Psoas muscle (tissue), 8 donors: ENCODE data around the gene LTA4H. TPM values are rescaled to one million over a fixed set of nuclear protein-coding genes. Genes with fewer than 3 reads are reported as not detected.
"Not testable (repeated sequence)": the region's sequence is repeated elsewhere in the genome, so short reads cannot be mapped to it uniquely, and the experiment has no call there.

Experiments used
- ATAC-seq, 4 donors: fragments of 200-7000 bp; cut with Tn5 transposase; one replicate each; pipeline ENCODE4 v1.9.1; 2020; ENCODE audit warnings: moderate library complexity in 3 of 4, mild to moderate bottlenecking in 2 of 4
- DNase-seq, 2 donors: peaks; one replicate each; pipeline ENCODE4 v3.0.0-alpha.2; 2020
- H3K27ac ChIP-seq: fragments of 200-600 bp; one replicate; pipeline ENCODE4 v1.8.0; 2022
- H3K27me3 ChIP-seq, 3 donors: fragments of 200-600 bp in 1 of 3; one replicate each; pipeline versions ENCODE4 v1.6.1 to v1.8.0; 2013 to 2022; ENCODE audit warnings: low read length in 2 of 3, mild to moderate bottlenecking in 2 of 3, moderate library complexity in 1 of 3; ENCODE audit not compliant: insufficient read depth in 3 of 3
- H3K36me3 ChIP-seq, 2 donors: fragments of 200-600 bp in 1 of 2; one replicate each; pipeline versions ENCODE4 v1.6.1 to v1.8.0; 2013 to 2022; ENCODE audit warnings: low read depth in 1 of 2, mild to moderate bottlenecking in 1 of 2, moderate library complexity in 1 of 2; ENCODE audit not compliant: insufficient read depth in 1 of 2
- H3K4me1 ChIP-seq: fragments of 200-600 bp; one replicate; pipeline ENCODE4 v1.8.0; 2022
- H3K4me3 ChIP-seq: fragments of 200-600 bp; one replicate; pipeline ENCODE4 v1.8.0; 2022; ENCODE audit warnings: mild to moderate bottlenecking
- H3K9me3 ChIP-seq: fragments of 200-600 bp; one replicate; pipeline ENCODE4 v1.8.0; 2022
- WGBS, 3 donors: extraction: QIAGEN DNeasy Blood & Tissue Kit; methylation state at CpG; one replicate each; pipeline versions ENCODE4 v1.1.6 to v1.1.7; 2013; 5-methylcytosine and 5-hydroxymethylcytosine counted together
- intact Hi-C, 2 donors: fragments of 100-400 bp; cut with DNase I; formaldehyde crosslinking; loops; one replicate each; pipeline versions ENCODE4 v1.11.0 to v1.14.2; 2022
- polyA plus RNA-seq, 3 donors: library from polyadenylated mRNA; stranded (reverse); fragments of 200-250 nt; gene quantifications; one replicate each; pipeline ENCODE4 v1.2.3, GENCODE V29; 2013
- total RNA-seq, 4 donors: library from RNA; stranded (reverse); fragmentation: NEBNext Ultra II Directional in 2 of 4; extraction: Animal tissue kit (Norgen Biotek cat#: 25700) in 2 of 4; gene quantifications; one replicate each; pipeline versions ENCODE4 v1.2.1 to v1.2.4, GENCODE V29; 2021 to 2023
- TF ChIP-seq, protein P1 (sequence below): fragments of 200-600 bp; IDR thresholded peaks from one replicate; pipeline ENCODE4 v1.8.0; 2022; ENCODE audit warnings: antibody characterized with exemption
- donor health status: healthy with polysubstance abuse.
- donor health status: DM: no; HTN: no; CAD: no; lungs with moderate emphysema.
- donor health status: Bipolar disorder and iron deficiency.
- donor health status: healthy.
- donor health status: DM: yes; HTN: yes; CAD: no.
- donor health status: DM: no; HTN: no; CAD: no.
- donor health status: DM: no; HTN: no; CAD: no.
- donor health status: DM: yes; HTN: yes; CAD: no.

LTA4H gene
- total and polyA plus RNA-seq, 7 donors = 18.6 to 51.2 (median 31.3) TPM

DNA sequence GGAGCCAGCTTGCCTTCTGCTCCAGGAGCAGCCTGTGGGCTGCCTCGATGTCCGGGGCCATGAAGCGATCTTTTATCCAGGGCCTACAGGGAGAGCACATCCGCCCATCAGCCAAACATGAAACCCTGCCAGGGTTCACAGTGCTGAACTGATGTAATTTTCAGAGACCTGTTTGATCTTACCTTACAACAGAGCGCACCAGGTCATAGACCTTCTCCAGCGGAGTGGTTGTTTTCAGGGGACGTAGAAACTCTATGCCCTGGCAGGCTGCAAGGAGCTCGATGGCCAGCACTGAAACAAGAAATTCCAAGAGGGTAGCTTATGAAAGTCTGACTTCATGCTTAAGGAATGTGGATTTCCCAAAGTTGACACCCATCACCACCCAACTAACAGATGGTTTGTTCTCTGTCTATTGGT, 59.0 kb downstream of the LTA4H start:
- 82 to 86% (median 84%) methylated on average over 8 of the region's 8 CpGs for WGBS, 3 donors
- intact Hi-C loops = no loop called here
- Histone ChIP-seq H3K36me3 (no peaks in the 10 kb centered on the region), H3K4me1 (no peaks in the 10 kb centered on the region), H3K4me3 (no peak overlapping the region), H3K9me3 (no peaks in the 10 kb centered on the region), H3K27me3 (no peaks in the 10 kb centered on the region), H3K27ac (no peak overlapping the region)
- ATAC-seq (no peak), DNase-seq (no peak)
- TF ChIP-seq, protein P1, sequence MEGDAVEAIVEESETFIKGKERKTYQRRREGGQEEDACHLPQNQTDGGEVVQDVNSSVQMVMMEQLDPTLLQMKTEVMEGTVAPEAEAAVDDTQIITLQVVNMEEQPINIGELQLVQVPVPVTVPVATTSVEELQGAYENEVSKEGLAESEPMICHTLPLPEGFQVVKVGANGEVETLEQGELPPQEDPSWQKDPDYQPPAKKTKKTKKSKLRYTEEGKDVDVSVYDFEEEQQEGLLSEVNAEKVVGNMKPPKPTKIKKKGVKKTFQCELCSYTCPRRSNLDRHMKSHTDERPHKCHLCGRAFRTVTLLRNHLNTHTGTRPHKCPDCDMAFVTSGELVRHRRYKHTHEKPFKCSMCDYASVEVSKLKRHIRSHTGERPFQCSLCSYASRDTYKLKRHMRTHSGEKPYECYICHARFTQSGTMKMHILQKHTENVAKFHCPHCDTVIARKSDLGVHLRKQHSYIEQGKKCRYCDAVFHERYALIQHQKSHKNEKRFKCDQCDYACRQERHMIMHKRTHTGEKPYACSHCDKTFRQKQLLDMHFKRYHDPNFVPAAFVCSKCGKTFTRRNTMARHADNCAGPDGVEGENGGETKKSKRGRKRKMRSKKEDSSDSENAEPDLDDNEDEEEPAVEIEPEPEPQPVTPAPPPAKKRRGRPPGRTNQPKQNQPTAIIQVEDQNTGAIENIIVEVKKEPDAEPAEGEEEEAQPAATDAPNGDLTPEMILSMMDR = no peak

DNA sequence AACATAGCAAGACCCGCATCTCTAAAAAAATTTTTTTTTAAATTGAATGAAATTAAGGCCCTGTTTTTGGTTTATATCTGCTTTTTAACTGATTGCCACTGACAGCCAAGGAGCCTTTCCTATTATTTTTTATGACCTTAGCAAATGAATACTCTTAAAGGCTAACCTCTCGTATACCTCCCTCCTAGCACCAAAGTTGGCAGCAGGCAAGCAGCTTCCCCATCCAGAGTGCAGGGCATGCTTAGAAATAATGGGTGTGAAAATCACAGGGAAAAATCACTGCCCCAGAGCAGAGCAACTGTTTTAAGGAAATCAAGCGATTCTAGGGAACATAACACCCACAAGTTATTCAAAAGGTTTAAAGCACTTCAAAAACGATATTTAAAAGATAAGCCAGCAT, 59.9 kb downstream of the LTA4H start:
- WGBS, 3 donors = 79 to 87% (median 83%) methylated on average over 4 of the region's 4 CpGs

DNA sequence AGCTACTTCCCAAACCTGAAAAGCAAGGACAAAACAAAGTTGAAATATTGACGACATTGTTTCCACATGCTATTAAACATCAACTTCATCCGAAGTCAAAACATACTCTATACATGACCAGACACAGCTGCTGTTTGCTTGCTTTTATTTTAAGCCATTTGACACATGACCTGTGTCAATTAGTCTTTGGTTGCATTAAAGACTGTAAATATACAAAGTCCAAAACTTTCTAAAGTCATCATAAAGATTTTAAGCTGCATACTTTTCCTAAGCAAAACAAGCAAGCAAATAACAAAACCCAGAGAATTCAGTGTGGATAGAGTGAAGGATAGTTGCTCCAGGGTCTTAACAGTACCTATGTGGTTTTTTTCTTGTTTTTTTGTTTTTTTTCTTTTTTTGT, 61.0 kb downstream of the LTA4H start:
- H3K27me3 ChIP-seq = no peaks in the 10 kb centered on the region
- H3K4me1 ChIP-seq = no peaks in the 10 kb centered on the region
- no peak for DNase-seq
- no peaks in the 10 kb centered on the region for H3K9me3 ChIP-seq
- H3K36me3 ChIP-seq = no peaks in the 10 kb centered on the region
- WGBS, 3 donors = 78 to 84% (median 79%) methylated on average over 2 of the region's 2 CpGs
- ATAC-seq = no peak
- TF ChIP-seq, protein P1 = no peak
- intact Hi-C loops = no loop called here
- H3K4me3 ChIP-seq = no peak overlapping the region
- H3K27ac ChIP-seq = no peak overlapping the region

More for the DNA sequence above, 59.9 kb downstream of the LTA4H start:
- TF ChIP-seq, protein P1 = no peak
- ATAC-seq = no peak
- Histone ChIP-seq H3K27ac (no peak overlapping the region), H3K9me3 (no peaks in the 10 kb centered on the region), H3K36me3 (no peaks in the 10 kb centered on the region), H3K4me3 (no peak overlapping the region), H3K4me1 (no peaks in the 10 kb centered on the region), H3K27me3 (no peaks in the 10 kb centered on the region)
- DNase-seq = no peak
- intact Hi-C loops = no loop called here

DNA sequence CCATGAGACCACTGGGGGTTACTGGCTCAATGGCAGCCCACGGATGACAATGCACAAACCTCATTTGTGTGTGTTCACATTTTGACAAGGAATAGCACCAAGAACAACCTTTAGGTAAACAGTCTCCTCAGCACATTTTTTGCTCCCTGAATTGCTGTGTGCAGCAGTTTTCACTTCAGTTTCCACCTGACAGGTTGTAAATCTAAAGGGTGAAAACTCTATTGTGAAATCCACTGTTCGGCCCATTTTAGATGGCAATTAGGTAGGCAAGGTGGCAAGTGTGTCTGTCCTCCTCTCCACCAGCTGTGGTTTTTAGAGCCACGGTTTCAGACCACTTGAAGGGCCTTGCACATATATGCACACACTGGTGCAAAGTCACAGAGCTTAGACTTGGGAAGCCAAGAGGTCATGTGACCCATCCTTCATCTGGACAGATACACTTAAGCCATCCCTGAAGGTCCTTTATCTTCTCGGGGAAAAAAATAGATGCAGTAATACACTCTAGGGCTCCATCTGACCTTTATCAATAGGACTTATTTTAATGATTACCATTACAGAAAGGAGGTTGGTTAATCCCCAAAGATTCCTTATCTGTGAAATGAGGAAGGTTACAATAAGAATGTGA, 62.4 kb downstream of the LTA4H start:
- TF ChIP-seq, protein P1 = no peak
- 52 to 58% (median 58%) methylated on average over 4 of the region's 4 CpGs for WGBS, 3 donors

DNA sequence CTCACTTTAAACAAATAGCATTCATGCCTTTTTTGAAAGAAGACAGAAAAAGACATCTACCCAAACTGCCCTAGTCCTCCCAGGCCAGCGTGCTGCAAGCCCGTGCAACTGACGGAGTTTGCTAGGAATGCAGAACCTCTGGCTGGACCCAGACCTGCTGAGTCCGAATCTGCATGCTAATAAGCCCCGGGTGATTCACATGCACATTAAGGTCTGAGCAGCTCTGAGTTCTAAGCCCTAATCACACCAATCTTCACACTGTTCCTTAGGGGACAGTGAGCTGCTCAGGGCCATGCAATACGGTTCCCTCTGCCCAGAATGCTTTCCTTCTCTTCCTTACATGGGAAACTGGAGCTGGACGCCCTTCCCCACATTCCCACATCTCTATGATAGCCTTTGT, 64.5 kb downstream of the LTA4H start:
- 51 to 57% (median 52%) methylated on average over 7 of the region's 7 CpGs for WGBS, 3 donors
- TF ChIP-seq, protein P1 = no peak
- intact Hi-C loops = no loop called here
- H3K36me3 ChIP-seq = no peaks in the 10 kb centered on the region
- ATAC-seq (no peak), DNase-seq (no peak)
- no peaks in the 10 kb centered on the region for H3K4me1 ChIP-seq
- H3K27me3 ChIP-seq = no peaks in the 10 kb centered on the region
- no peaks in the 10 kb centered on the region for H3K9me3 ChIP-seq
- H3K27ac ChIP-seq = no peak overlapping the region
- no peak overlapping the region for H3K4me3 ChIP-seq

More for the DNA sequence above, 62.4 kb downstream of the LTA4H start:
- no peak overlapping the region for H3K4me3 ChIP-seq
- no peak for DNase-seq
- H3K4me1 ChIP-seq = no peaks in the 10 kb centered on the region
- H3K9me3 ChIP-seq = no peaks in the 10 kb centered on the region
- intact Hi-C loops = no loop called here
- H3K27ac ChIP-seq = no peak overlapping the region
- no peaks in the 10 kb centered on the region for H3K27me3 ChIP-seq
- no peak for ATAC-seq
- no peaks in the 10 kb centered on the region for H3K36me3 ChIP-seq

DNA sequence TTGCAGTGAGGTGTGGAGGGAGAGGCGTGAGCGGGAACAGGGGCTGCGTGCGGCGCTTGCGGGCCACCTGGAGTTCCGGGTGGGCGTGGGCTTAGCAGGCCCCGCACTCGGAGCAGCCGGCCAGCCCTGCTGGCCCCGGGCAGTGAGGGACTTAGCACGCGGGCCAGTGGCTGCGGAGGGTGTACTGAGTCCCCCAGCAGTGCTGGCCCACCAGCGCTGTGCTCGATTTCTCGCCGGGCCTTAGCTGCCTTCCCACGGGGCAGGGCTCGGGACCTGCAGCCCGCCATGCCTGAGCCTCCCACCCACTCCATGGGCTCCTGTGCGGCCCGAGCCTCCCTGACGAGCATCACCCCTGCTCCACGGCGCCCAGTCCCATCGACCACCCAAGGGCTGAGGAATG, 66.3 kb downstream of the LTA4H start:
- H3K4me1 ChIP-seq, H3K27ac ChIP-seq, ATAC-seq, H3K27me3 ChIP-seq, intact Hi-C loops, H3K4me3 ChIP-seq, H3K36me3 ChIP-seq, DNase-seq, H3K9me3 ChIP-seq: not testable (repeated sequence)
- WGBS, 3 donors = 91 to 96% (median 94%) methylated on average over 17 to 28 of the region's 28 CpGs
